WI38 (cell line): ENCODE measurements around the gene ZNF189.

Experiments used
- H3K4me3 ChIP-seq: 2 replicates; pipeline ENCODE4 v1.5.1; 2011; ENCODE audit warnings: low read depth, mild to moderate bottlenecking, control low read depth, low read length
- CTCF ChIP-seq: IDR thresholded peaks from 2 replicates; pipeline ENCODE4 v1.5.1; 2012; ENCODE audit warnings: low read depth, mild to moderate bottlenecking, control low read depth, low read length

The ZNF189 gene

GRCh38 chr9:101398068-101398929 lies at the start of gene ZNF189, which contains the start of gene MRPL50:
TSS of gene ZNF189 (plus strand) at chr9:101398851. CDS start at chr9:101399157, 306 bp downstream.
TSS of gene MRPL50 (minus strand) at chr9:101398618. CDS start at chr9:101398592, 26 bp downstream.
- H3K4me3 ChIP-seq: peak within 1 kb of the TSS; percentile 74
- TF ChIP-seq CTCF: no peak

- no peak for TF ChIP-seq CTCF
Observed at GRCh38 chr9:101350285-101350684, 48.4 kb upstream of the ZNF189 start.

GRCh38 chr9:101352892-101353463 lies 45.7 kb upstream of the ZNF189 start:
- no peak for TF ChIP-seq CTCF
- H3K4me3 ChIP-seq: no peak overlapping the region

More at GRCh38 chr9:101350285-101350684, 48.4 kb upstream of the ZNF189 start:
- H3K4me3 ChIP-seq: no peak overlapping the region

- H3K4me3 ChIP-seq: no peak overlapping the region
- TF ChIP-seq CTCF: no peak
Observed at GRCh38 chr9:101353683-101354082, 45.0 kb upstream of the ZNF189 start.

- TF ChIP-seq CTCF: no peak
- no peak overlapping the region for H3K4me3 ChIP-seq
Observed at GRCh38 chr9:101354143-101354764, 44.4 kb upstream of the ZNF189 start.

GRCh38 chr9:101354765-101355708 lies 43.6 kb upstream of the ZNF189 start:
- no peak for TF ChIP-seq CTCF
- no peak overlapping the region for H3K4me3 ChIP-seq
